Tibial nerve (tissue), 3 donors: ENCODE data around the gene LPCAT3.

Experiments
- EP300 ChIP-seq, 2 donors: sonication (generic); formaldehyde crosslinking; IDR thresholded peaks; one replicate each; pipeline ENCODE4 v1.6.1; 2017; ENCODE audit warnings: antibody characterized with exemption in 2 of 2, mild to moderate bottlenecking in 1 of 2
- POLR2A ChIP-seq, 2 donors: fragments of 450-650 bp; IDR thresholded peaks; one replicate each; pipeline ENCODE4 v1.6.1; 2017; ENCODE audit warnings: antibody characterized with exemption in 2 of 2, mild to moderate bottlenecking in 2 of 2, moderate library complexity in 2 of 2

DNA sequence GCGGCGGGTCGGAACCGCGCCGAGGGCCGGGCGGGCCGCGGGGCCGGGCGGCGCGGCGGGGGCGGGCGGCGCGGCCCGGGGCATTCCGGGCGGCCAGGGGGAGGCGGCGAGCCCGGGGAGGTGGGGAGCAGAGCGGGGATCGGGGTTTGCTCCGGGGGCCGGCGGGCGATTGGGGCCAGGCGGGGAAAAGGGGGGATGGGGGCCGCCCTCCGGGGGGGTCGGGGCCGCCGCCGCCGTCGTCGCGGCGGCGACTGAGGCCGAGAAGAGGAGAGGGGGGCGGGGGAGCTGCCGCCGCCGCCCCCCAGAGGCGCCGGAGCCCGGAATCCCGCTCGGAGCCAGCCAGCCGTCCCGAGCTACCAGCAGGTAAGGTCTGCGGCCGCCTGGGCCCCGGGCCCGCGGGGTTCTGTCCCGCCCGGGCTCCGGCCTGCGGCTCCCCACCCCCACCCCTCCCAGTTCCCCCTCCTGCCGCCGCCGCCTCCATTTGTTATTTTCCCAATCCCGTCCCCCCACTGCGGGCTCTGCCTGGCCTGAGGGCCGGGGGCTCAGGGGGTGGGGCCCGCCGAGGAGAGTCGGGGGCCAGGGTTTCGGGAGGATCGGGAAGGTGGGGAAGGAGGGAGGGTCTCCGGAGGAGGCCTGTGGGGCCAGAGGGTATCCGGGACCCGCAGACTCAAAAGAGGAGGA, 90.1 kb downstream of the LPCAT3 start:
- TF ChIP-seq EP300 (IDR thresholded peaks at IDR 0.05): no peak
- TF ChIP-seq POLR2A (IDR thresholded peaks at IDR 0.05): no peak
